Osteoblast (primary cell): ENCODE data around the gene HES4. TPM values are rescaled to one million over a fixed set of nuclear protein-coding genes. Genes with fewer than 3 reads are reported as not detected.

Source experiments
- DNase-seq: peaks from one replicate; pipeline ENCODE4 v3.0.0; 2011; ENCODE audit warnings: low spot score, mixed read lengths; ENCODE audit not compliant: insufficient read length; ENCODE audit errors: missing footprints
- H2AFZ ChIP-seq: 2 replicates; pipeline ENCODE4 v1.6.0; 2011; ENCODE audit warnings: mild to moderate bottlenecking, low read length
- H3K27ac ChIP-seq: 2 replicates; pipeline ENCODE4 v1.5.1; 2011; ENCODE audit warnings: mild to moderate bottlenecking, low read depth, low read length, moderate library complexity
- H3K27me3 ChIP-seq: 2 replicates; pipeline ENCODE4 v1.6.0; 2012; ENCODE audit warnings: mild to moderate bottlenecking, control low read depth, inconsistent platforms, low read length, moderate library complexity; ENCODE audit not compliant: insufficient read depth
- H3K36me3 ChIP-seq: 2 replicates; pipeline ENCODE4 v1.5.1; 2011; ENCODE audit warnings: mild to moderate bottlenecking, low read length, control low read depth, moderate library complexity; ENCODE audit not compliant: insufficient read depth
- H3K4me1 ChIP-seq: 2 replicates; pipeline ENCODE4 v1.5.1; 2011; ENCODE audit warnings: mild to moderate bottlenecking, low read length, control low read depth, moderate library complexity; ENCODE audit not compliant: insufficient read depth
- H3K4me2 ChIP-seq: 2 replicates; pipeline ENCODE4 v1.6.0; 2011; ENCODE audit warnings: mild to moderate bottlenecking, low read length; ENCODE audit not compliant: insufficient read depth
- H3K4me3 ChIP-seq: fragments of 200-600 bp; sonication (generic); 3 replicates; pipeline ENCODE4 v1.5.1; 2012; ENCODE audit warnings: mild to moderate bottlenecking, low read length, inconsistent platforms; ENCODE audit not compliant: insufficient read depth
- H3K79me2 ChIP-seq: 2 replicates; pipeline ENCODE4 v1.6.0; 2012; ENCODE audit warnings: mild to moderate bottlenecking, low read length, control low read depth, inconsistent platforms; ENCODE audit not compliant: insufficient read depth
- H3K9me3 ChIP-seq: 2 replicates; pipeline ENCODE4 v1.5.1; 2011; ENCODE audit warnings: low read depth, low read length, control low read depth
- H4K20me1 ChIP-seq: 2 replicates; pipeline ENCODE4 v1.6.0; 2012; ENCODE audit warnings: mild to moderate bottlenecking, low read length, control low read depth; ENCODE audit not compliant: insufficient read depth
- CTCF ChIP-seq: IDR thresholded peaks from 2 replicates; pipeline ENCODE4 v1.5.1; 2011; ENCODE audit warnings: mild to moderate bottlenecking, low read depth, low read length, moderate library complexity; ENCODE audit errors: extremely low read depth
- total RNA-seq: library from RNA; depleted of rRNA; stranded (reverse); fragments of >200 nt; gene quantifications from 2 replicates; pipeline ENCODE4 v1.2.3, GENCODE V29; 2012

HES4 gene
- total RNA-seq, 1 donor, result 0.72 TPM

GRCh38 chr1:954927-955326, 45.0 kb downstream of the HES4 start:
- TF ChIP-seq CTCF, result no peak
- Histone ChIP-seq H3K36me3 (peaks cover 65% of the 10 kb centered on the region), H3K27me3 (no peaks in the 10 kb centered on the region), H3K4me2 (no peak overlapping the region), H3K9me3 (no peaks in the 10 kb centered on the region), H3K4me3 (no peak overlapping the region), H4K20me1 (peaks cover 54% of the 10 kb centered on the region), H3K79me2 (peaks cover 31% of the 10 kb centered on the region), H2AFZ (no peak overlapping the region), H3K4me1 (peaks cover 12% of the 10 kb centered on the region), H3K27ac (no peak overlapping the region)
- no peak for DNase-seq

GRCh38 chr1:953524-954320, 46.2 kb downstream of the HES4 start:
- peaks cover 12% of the 10 kb centered on the region for H3K4me1 ChIP-seq
- H3K79me2 ChIP-seq, result peaks cover 28% of the 10 kb centered on the region
- TF ChIP-seq CTCF, result no peak
- H3K36me3 ChIP-seq, result peaks cover 74% of the 10 kb centered on the region
- no peaks in the 10 kb centered on the region for H3K9me3 ChIP-seq
- H4K20me1 ChIP-seq, result peaks cover 62% of the 10 kb centered on the region
- H3K27ac ChIP-seq, result no peak overlapping the region
- H2AFZ ChIP-seq, result no peak overlapping the region
- no peaks in the 10 kb centered on the region for H3K27me3 ChIP-seq
- no peak overlapping the region for H3K4me2 ChIP-seq
- H3K4me3 ChIP-seq, result no peak overlapping the region
- no peak for DNase-seq

- no peak for DNase-seq
- Histone ChIP-seq H3K79me2 (peaks cover 17% of the 10 kb centered on the region), H2AFZ (no peak overlapping the region), H3K4me1 (peaks cover 3% of the 10 kb centered on the region), H4K20me1 (peaks cover 59% of the 10 kb centered on the region), H3K4me2 (no peak overlapping the region), H3K9me3 (no peaks in the 10 kb centered on the region), H3K4me3 (no peak overlapping the region), H3K27me3 (no peaks in the 10 kb centered on the region), H3K36me3 (peaks cover 81% of the 10 kb centered on the region), H3K27ac (no peak overlapping the region)
- TF ChIP-seq CTCF, result no peak
Measured at GRCh38 chr1:952603-953002, 47.3 kb downstream of the HES4 start.

GRCh38 chr1:952201-952600, 47.7 kb downstream of the HES4 start:
- Histone ChIP-seq H3K4me1 (no peaks in the 10 kb centered on the region), H4K20me1 (peaks cover 58% of the 10 kb centered on the region), H3K4me2 (no peak overlapping the region), H3K79me2 (peaks cover 12% of the 10 kb centered on the region), H3K27ac (no peak overlapping the region), H3K36me3 (peaks cover 84% of the 10 kb centered on the region), H2AFZ (no peak overlapping the region), H3K4me3 (no peak overlapping the region), H3K9me3 (no peaks in the 10 kb centered on the region), H3K27me3 (no peaks in the 10 kb centered on the region)
- TF ChIP-seq CTCF, result no peak
- DNase-seq, result no peak
